ENCODE measurements around the gene ACAD11. TPM values are rescaled to one million over a fixed set of nuclear protein-coding genes. Genes with fewer than 3 reads are reported as not detected.

The ACAD11 gene
- total and polyA plus RNA-seq, 9 of the 15 experiments (the other 6 are each of a cell fraction or from before 2014, with no cell fraction given), result 1.3 to 8.4 (median 4.0) TPM

DNA sequence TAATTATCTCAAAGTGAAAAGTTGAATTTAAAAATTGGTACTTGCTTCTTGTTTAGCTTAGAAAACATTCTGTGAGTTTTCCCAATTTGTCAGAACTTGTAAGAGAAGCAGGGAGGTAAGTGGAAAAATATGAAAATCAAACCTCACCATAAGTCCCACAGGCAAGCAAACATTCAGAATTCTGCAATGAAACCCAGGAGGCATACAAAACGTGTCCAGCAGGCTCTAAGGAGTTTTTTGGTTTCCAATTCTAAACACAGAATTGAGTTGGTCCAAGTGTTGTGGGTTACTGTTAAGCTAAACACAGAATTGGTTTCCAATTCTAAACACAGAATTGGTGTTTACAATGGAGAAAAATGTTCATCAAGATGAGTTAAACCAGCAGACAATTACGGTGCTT lies 89.6 kb downstream of the ACAD11 start (continued):
- TF ChIP-seq, protein P1, sequence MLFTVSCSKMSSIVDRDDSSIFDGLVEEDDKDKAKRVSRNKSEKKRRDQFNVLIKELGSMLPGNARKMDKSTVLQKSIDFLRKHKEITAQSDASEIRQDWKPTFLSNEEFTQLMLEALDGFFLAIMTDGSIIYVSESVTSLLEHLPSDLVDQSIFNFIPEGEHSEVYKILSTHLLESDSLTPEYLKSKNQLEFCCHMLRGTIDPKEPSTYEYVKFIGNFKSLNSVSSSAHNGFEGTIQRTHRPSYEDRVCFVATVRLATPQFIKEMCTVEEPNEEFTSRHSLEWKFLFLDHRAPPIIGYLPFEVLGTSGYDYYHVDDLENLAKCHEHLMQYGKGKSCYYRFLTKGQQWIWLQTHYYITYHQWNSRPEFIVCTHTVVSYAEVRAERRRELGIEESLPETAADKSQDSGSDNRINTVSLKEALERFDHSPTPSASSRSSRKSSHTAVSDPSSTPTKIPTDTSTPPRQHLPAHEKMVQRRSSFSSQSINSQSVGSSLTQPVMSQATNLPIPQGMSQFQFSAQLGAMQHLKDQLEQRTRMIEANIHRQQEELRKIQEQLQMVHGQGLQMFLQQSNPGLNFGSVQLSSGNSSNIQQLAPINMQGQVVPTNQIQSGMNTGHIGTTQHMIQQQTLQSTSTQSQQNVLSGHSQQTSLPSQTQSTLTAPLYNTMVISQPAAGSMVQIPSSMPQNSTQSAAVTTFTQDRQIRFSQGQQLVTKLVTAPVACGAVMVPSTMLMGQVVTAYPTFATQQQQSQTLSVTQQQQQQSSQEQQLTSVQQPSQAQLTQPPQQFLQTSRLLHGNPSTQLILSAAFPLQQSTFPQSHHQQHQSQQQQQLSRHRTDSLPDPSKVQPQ (CRISPR knock-in tag; IDR thresholded peaks at IDR 0.05; ENCODE audit: borderline replicate concordance), result no peak
- TF ChIP-seq ZNF232 (CRISPR knock-in tag; IDR thresholded peaks at IDR 0.05) (no peak), ZNF583 (CRISPR knock-in tag; IDR thresholded peaks at IDR 0.05) (no peak)

DNA sequence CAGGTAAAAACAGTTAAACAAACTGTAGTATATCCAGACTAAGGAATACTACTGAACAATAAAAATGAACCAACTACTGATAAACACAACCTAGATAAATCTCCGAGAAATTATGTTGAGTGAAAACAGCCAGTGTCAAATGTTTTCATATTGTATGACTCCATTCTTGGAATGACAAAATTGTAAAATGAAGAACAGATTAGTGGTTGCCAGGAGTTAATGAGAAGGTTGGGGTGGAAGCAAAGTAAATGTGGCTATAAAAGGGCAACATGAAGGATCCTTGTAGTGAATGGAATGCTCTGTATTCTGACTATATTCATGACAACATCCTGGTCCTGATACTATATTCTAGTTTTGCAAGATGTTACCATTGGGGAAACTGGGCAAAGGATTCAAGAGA lies 90.0 kb downstream of the ACAD11 start:
- Histone ChIP-seq H3K9ac (ENCODE audit: insufficient read depth in 1 of 2, low read depth in 2 of 2, low read length in 2 of 2) (no peak overlapping the region), H2AFZ (ENCODE audit: low read depth, low read length) (no peak overlapping the region), H3K4me2 (ENCODE audit: insufficient read depth, low read length) (no peak overlapping the region), H3K4me3 (no peak overlapping the region), H3K4me1 (replicated peaks in 1 of 2; ENCODE audit: control insufficient read depth in 2 of 2, insufficient read depth in 2 of 2, low read length in 2 of 2) (no peaks in the 10 kb centered on the region), H3K9me1 (ENCODE audit: control insufficient read depth, insufficient read depth, low read length) (no peaks in the 10 kb centered on the region), H3K79me2 (ENCODE audit: control insufficient read depth, insufficient read depth, low read length) (no peaks in the 10 kb centered on the region), H4K20me1 (replicated peaks; ENCODE audit: control insufficient read depth, insufficient read depth, low read length) (no peaks in the 10 kb centered on the region), H3K9me3 (replicated peaks; ENCODE audit: control insufficient read depth, insufficient read depth, low read depth, low read length) (no peaks in the 10 kb centered on the region), H3K36me3 (ENCODE audit: control insufficient read depth, insufficient read depth, low read length) (no peaks in the 10 kb centered on the region), H3K27ac (ENCODE audit: extremely low read depth, low read depth, low read length) (no peak overlapping the region), H3K27me3 (ENCODE audit: control insufficient read depth in 2 of 2, insufficient read depth in 2 of 2, low read length in 2 of 2) (no peaks in the 10 kb centered on the region)
- no peak for FAIRE-seq
- intact Hi-C loops (cut with micrococcal nuclease) (no loop called here), in situ Hi-C loops (cut with MboI) (no loop called here)
- TF ChIP-seq IFI16 (CRISPR knock-in tag; IDR thresholded peaks at IDR 0.05) (no peak), ZNF311 (CRISPR knock-in tag; IDR thresholded peaks at IDR 0.05) (no peak), MXI1 (IDR thresholded peaks at IDR 0.05; ENCODE audit: low read depth, low read length) (no peak), POLR2AphosphoS2 (IDR thresholded peaks at IDR 0.05; ENCODE audit: low read length) (no peak), MAZ (CRISPR knock-in tag; conservative IDR thresholded peaks at IDR 0.05 in 1 of 2, IDR thresholded peaks at IDR 0.05 in 1 of 2) (no peak)
- TF ChIP-seq, protein P2, sequence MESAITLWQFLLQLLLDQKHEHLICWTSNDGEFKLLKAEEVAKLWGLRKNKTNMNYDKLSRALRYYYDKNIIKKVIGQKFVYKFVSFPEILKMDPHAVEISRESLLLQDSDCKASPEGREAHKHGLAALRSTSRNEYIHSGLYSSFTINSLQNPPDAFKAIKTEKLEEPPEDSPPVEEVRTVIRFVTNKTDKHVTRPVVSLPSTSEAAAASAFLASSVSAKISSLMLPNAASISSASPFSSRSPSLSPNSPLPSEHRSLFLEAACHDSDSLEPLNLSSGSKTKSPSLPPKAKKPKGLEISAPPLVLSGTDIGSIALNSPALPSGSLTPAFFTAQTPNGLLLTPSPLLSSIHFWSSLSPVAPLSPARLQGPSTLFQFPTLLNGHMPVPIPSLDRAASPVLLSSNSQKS (CRISPR knock-in tag; IDR thresholded peaks at IDR 0.05), result no peak
- BruUV-seq (replicated peaks), result no TSS peak
- WGBS (ENCODE audit: insufficient coverage, low coverage, missing lambda C conversion rate), result 23% methylated on average over 1 of the region's 1 CpG
- ChIA-PET CTCF (ENCODE audit: low intra/inter-chr PET ratio) (no interaction called here), POLR2A (no interaction called here)
- DNase-seq (ENCODE audit: extremely low read depth in 1 of 4, low spot score in 3 of 4), result no peak
- ATAC-seq, result no peak
